Sigmoid colon (tissue), 4 donors: ENCODE data around the gene RPS27L.

Source experiments
- EP300 ChIP-seq, 4 donors: sonication (generic); formaldehyde crosslinking; IDR thresholded peaks; one replicate each; pipeline ENCODE4 v1.6.1; 2017; ENCODE audit warnings: antibody characterized with exemption in 4 of 4
- POLR2A ChIP-seq, 2 donors: fragments of 450-650 bp; IDR thresholded peaks; one replicate each; pipeline ENCODE4 v1.6.1; 2016; ENCODE audit warnings: antibody characterized with exemption in 2 of 2, mild to moderate bottlenecking in 2 of 2, moderate library complexity in 2 of 2
- POLR2AphosphoS5 ChIP-seq, 4 donors: sonication (generic); formaldehyde crosslinking; IDR thresholded peaks; one replicate each; pipeline ENCODE4 v1.6.1; 2017; ENCODE audit warnings: antibody characterized with exemption in 4 of 4
- TF ChIP-seq, protein P1 (sequence below), 4 experiments: fragments of 450-650 bp in 3 of 4; fragments of 200-600 bp in 1 of 4; IDR thresholded peaks; one replicate each; pipeline ENCODE4 v1.5.1; 2016 to 2019; ENCODE audit warnings: antibody characterized with exemption in 4 of 4, mild to moderate bottlenecking in 3 of 4, moderate library complexity in 2 of 4

DNA sequence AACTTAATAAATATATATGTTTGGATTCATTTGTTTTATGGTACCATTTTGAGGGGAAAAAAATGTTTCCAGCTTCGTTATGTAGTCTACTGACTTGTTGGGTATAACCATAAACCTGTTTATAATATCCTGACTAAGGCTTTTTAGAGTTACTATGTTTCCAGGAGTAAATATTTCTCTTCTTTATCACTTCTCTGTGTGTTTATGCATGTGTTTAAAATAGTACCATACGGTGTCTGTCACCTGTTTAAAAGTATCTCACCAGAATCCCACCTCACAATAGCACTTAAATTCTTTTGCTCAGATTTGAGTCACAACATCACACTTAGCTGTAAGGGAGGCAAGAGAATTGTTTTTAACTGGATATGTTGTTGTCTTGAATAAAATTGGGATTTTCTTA lies 20.5 kb downstream of the RPS27L start:
- TF ChIP-seq POLR2A (IDR thresholded peaks at IDR 0.05), result no peak
- TF ChIP-seq, protein P1, sequence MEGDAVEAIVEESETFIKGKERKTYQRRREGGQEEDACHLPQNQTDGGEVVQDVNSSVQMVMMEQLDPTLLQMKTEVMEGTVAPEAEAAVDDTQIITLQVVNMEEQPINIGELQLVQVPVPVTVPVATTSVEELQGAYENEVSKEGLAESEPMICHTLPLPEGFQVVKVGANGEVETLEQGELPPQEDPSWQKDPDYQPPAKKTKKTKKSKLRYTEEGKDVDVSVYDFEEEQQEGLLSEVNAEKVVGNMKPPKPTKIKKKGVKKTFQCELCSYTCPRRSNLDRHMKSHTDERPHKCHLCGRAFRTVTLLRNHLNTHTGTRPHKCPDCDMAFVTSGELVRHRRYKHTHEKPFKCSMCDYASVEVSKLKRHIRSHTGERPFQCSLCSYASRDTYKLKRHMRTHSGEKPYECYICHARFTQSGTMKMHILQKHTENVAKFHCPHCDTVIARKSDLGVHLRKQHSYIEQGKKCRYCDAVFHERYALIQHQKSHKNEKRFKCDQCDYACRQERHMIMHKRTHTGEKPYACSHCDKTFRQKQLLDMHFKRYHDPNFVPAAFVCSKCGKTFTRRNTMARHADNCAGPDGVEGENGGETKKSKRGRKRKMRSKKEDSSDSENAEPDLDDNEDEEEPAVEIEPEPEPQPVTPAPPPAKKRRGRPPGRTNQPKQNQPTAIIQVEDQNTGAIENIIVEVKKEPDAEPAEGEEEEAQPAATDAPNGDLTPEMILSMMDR (IDR thresholded peaks at IDR 0.05), result no peak
- no peak for TF ChIP-seq POLR2AphosphoS5 (IDR thresholded peaks at IDR 0.05)
- TF ChIP-seq EP300 (IDR thresholded peaks at IDR 0.05), result no peak
